Activated CD4-positive, alpha-beta T cell treated with anti-CD3 and anti-CD28 coated beads, Interleukin-2, amount 50 U/mL, for 4 hours (primary cell): ENCODE measurements around the gene DAGLA.

Experiments used
- DNase-seq, 2 experiments: peaks; one replicate each; pipeline ENCODE4 v3.0.0-alpha.2; 2020

Gene DAGLA

GRCh38 chr11:61749591-61750217 lies 69.5 kb downstream of the DAGLA start:
- DNase-seq: no peak

GRCh38 chr11:61750631-61751273 lies 70.6 kb downstream of the DAGLA start:
- DNase-seq: no peak

GRCh38 chr11:61751384-61751783 lies 71.2 kb downstream of the DAGLA start:
- DNase-seq: no peak

GRCh38 chr11:61752117-61752924 lies 72.1 kb downstream of the DAGLA start, which contains the start of gene MYRF:
Gene MYRF (plus strand): TSS chr11:61752636. CDS start chr11:61752745, 109 bp downstream.
- DNase-seq: peak; percentile 39

GRCh38 chr11:61752925-61753521 lies 72.8 kb downstream of the DAGLA start:
- no peak for DNase-seq

GRCh38 chr11:61753672-61754071 lies 73.5 kb downstream of the DAGLA start:
- DNase-seq: no peak

GRCh38 chr11:61754534-61755482 lies 74.6 kb downstream of the DAGLA start:
- no peak for DNase-seq

GRCh38 chr11:61756147-61756451 lies 75.9 kb downstream of the DAGLA start:
- no peak for DNase-seq

GRCh38 chr11:61756452-61757212 lies 76.4 kb downstream of the DAGLA start:
- no peak for DNase-seq

GRCh38 chr11:61757213-61757862 lies 77.1 kb downstream of the DAGLA start:
- DNase-seq: no peak

- no peak for DNase-seq
Observed at GRCh38 chr11:61760946-61761345, 80.8 kb downstream of the DAGLA start.

GRCh38 chr11:61761440-61762222 lies 81.4 kb downstream of the DAGLA start:
- no peak for DNase-seq

GRCh38 chr11:61762223-61762615 lies 82.0 kb downstream of the DAGLA start:
- DNase-seq: no peak

GRCh38 chr11:61762798-61763197 lies 82.6 kb downstream of the DAGLA start:
- no peak for DNase-seq

- no peak for DNase-seq
Observed at GRCh38 chr11:61763930-61764605, 83.9 kb downstream of the DAGLA start.

GRCh38 chr11:61764606-61765260 lies 84.5 kb downstream of the DAGLA start:
- DNase-seq: no peak

- no peak for DNase-seq
Observed at GRCh38 chr11:61765550-61766253, 85.5 kb downstream of the DAGLA start.

GRCh38 chr11:61766353-61766841 lies 86.2 kb downstream of the DAGLA start:
- DNase-seq: no peak
